GM18867 (cell line): Measurements from ENCODE around the gene ABHD5.
"Not testable (repeated sequence)": the region's sequence is repeated elsewhere in the genome, so short reads cannot be mapped to it uniquely, and the experiment has no call there.

ENCODE experiments used
- ATAC-seq: cut with Tn5 transposase; IDR thresholded peaks from one replicate; pipeline ENCODE4 v1.9.1; 2021; ENCODE audit warnings: mild to moderate bottlenecking, moderate library complexity; ENCODE audit not compliant: unreplicated experiment

The ABHD5 gene

GRCh38 chr3:43690400-43691119 is at the start of gene ABHD5:
Gene ABHD5 (plus strand): TSS chr3:43690938. CDS start chr3:43690993, 55 bp downstream.
- peak; percentile 89 for ATAC-seq

- ATAC-seq, result no peak
Measured at GRCh38 chr3:43641306-43642114, 49.2 kb upstream of the ABHD5 start.

- no peak for ATAC-seq
Measured at GRCh38 chr3:43644443-43644842, 46.3 kb upstream of the ABHD5 start.

- no peak for ATAC-seq
Measured at GRCh38 chr3:43647331-43648166, 43.2 kb upstream of the ABHD5 start.

GRCh38 chr3:43648957-43649356 is 41.8 kb upstream of the ABHD5 start:
- ATAC-seq, result no peak

- peak; percentile 44 for ATAC-seq
Measured at GRCh38 chr3:43649365-43649968, 41.3 kb upstream of the ABHD5 start.

GRCh38 chr3:43650345-43650744 is 40.4 kb upstream of the ABHD5 start:
- no peak for ATAC-seq

GRCh38 chr3:43656390-43656789 is 34.3 kb upstream of the ABHD5 start:
- not testable (repeated sequence) for ATAC-seq

GRCh38 chr3:43659250-43659880 is 31.4 kb upstream of the ABHD5 start:
- no peak for ATAC-seq

- ATAC-seq, result not testable (repeated sequence)
Measured at GRCh38 chr3:43661376-43661775, 29.4 kb upstream of the ABHD5 start.

- not testable (repeated sequence) for ATAC-seq
Measured at GRCh38 chr3:43665011-43665410, 25.7 kb upstream of the ABHD5 start.

- no peak for ATAC-seq
Measured at GRCh38 chr3:43670635-43671522, 19.9 kb upstream of the ABHD5 start.

GRCh38 chr3:43674345-43675085 is 16.2 kb upstream of the ABHD5 start:
- no peak for ATAC-seq

GRCh38 chr3:43675593-43675992 is 15.1 kb upstream of the ABHD5 start:
- no peak for ATAC-seq

- no peak for ATAC-seq
Measured at GRCh38 chr3:43676441-43676840, 14.3 kb upstream of the ABHD5 start.

- ATAC-seq, result not testable (repeated sequence)
Measured at GRCh38 chr3:43678375-43678774, 12.4 kb upstream of the ABHD5 start.

- ATAC-seq, result not testable (repeated sequence)
Measured at GRCh38 chr3:43678887-43679449, 11.8 kb upstream of the ABHD5 start.

GRCh38 chr3:43680857-43681256 is 9.9 kb upstream of the ABHD5 start:
- ATAC-seq, result not testable (repeated sequence)
